Liver (tissue), 9 donors: ENCODE results near the gene GRIK2. TPM values are rescaled to one million over a fixed set of nuclear protein-coding genes. Genes with fewer than 3 reads are reported as not detected.

Experiments
- DNase-seq: peaks from one replicate; pipeline ENCODE4 v3.0.0-alpha.2; 2017; ENCODE audit warnings: low spot score
- H3K27ac ChIP-seq, 2 donors: one replicate each; pipeline ENCODE4 v1.7.0; 2013; ENCODE audit warnings: inconsistent platforms in 2 of 2, low read length in 2 of 2, control low read depth in 1 of 2, low read depth in 1 of 2, mild to moderate bottlenecking in 1 of 2
- H3K27me3 ChIP-seq, 4 donors: one replicate each; pipeline versions ENCODE4 v1.6.1 to v1.7.0; 2013; ENCODE audit warnings: low read length in 3 of 4, inconsistent platforms in 1 of 4, mild to moderate bottlenecking in 1 of 4, moderate library complexity in 1 of 4; ENCODE audit not compliant: control insufficient read depth in 4 of 4, insufficient read depth in 4 of 4
- H3K36me3 ChIP-seq, 4 donors: one replicate each; pipeline versions ENCODE4 v1.6.1 to v1.7.0; 2013; ENCODE audit warnings: low read length in 3 of 4, mild to moderate bottlenecking in 3 of 4, low read depth in 1 of 4, moderate library complexity in 1 of 4; ENCODE audit not compliant: control insufficient read depth in 4 of 4, insufficient read depth in 3 of 4
- H3K4me1 ChIP-seq, 4 donors: one replicate each; pipeline versions ENCODE4 v1.6.1 to v1.7.0; 2013; ENCODE audit warnings: low read length in 3 of 4, mild to moderate bottlenecking in 3 of 4, moderate library complexity in 1 of 4; ENCODE audit not compliant: control insufficient read depth in 4 of 4, insufficient read depth in 4 of 4
- H3K4me3 ChIP-seq, 3 donors: one replicate each; pipeline versions ENCODE4 v1.6.1 to v1.7.0; 2013; ENCODE audit warnings: low read length in 3 of 3, control low read depth in 1 of 3, low read depth in 1 of 3, mild to moderate bottlenecking in 1 of 3
- H3K9ac ChIP-seq, 2 donors: one replicate each; pipeline ENCODE4 v1.7.0; 2013; ENCODE audit warnings: low read length in 2 of 2, mild to moderate bottlenecking in 2 of 2, moderate library complexity in 2 of 2, control low read depth in 1 of 2, low read depth in 1 of 2
- H3K9me3 ChIP-seq, 4 donors: one replicate each; pipeline versions ENCODE4 v1.6.1 to v1.7.0; 2013; ENCODE audit warnings: low read length in 3 of 4; ENCODE audit not compliant: control insufficient read depth in 4 of 4
- EGR1 ChIP-seq, 2 donors: IDR thresholded peaks; 2 replicates each; pipeline ENCODE4 v1.6.1; 2016 to 2018; ENCODE audit warnings: antibody characterized with exemption in 2 of 2, low read depth in 2 of 2
- FOXA1 ChIP-seq: IDR thresholded peaks from 2 replicates; pipeline ENCODE4 v1.6.1; 2016; ENCODE audit warnings: antibody characterized with exemption
- FOXA2 ChIP-seq: IDR thresholded peaks from 2 replicates; pipeline ENCODE4 v1.6.1; 2016; ENCODE audit warnings: antibody characterized with exemption
- GABPA ChIP-seq, 2 donors: IDR thresholded peaks in 1 of 2; conservative IDR thresholded peaks in 1 of 2; 2 replicates each; pipeline ENCODE4 v1.6.1; 2016; ENCODE audit warnings: antibody characterized with exemption in 2 of 2, mild to moderate bottlenecking in 1 of 2, moderate library complexity in 1 of 2
- HNF4A ChIP-seq, 2 donors: conservative IDR thresholded peaks; 2 replicates each; pipeline ENCODE4 v1.6.1; 2016; ENCODE audit warnings: antibody characterized with exemption in 2 of 2, mild to moderate bottlenecking in 2 of 2
- MAX ChIP-seq: IDR thresholded peaks from 2 replicates; pipeline ENCODE4 v1.6.1; 2016; ENCODE audit warnings: antibody characterized with exemption
- NR2F2 ChIP-seq: IDR thresholded peaks from 2 replicates; pipeline ENCODE4 v1.6.1; 2016; ENCODE audit warnings: antibody characterized with exemption
- RAD21 ChIP-seq, 2 donors: IDR thresholded peaks; 2 replicates each; pipeline ENCODE4 v1.6.1; 2016; ENCODE audit warnings: antibody characterized with exemption in 2 of 2, mild to moderate bottlenecking in 2 of 2
- RXRA ChIP-seq, 2 donors: IDR thresholded peaks; 2 replicates each; pipeline ENCODE4 v1.6.1; 2017 to 2018; ENCODE audit warnings: antibody characterized with exemption in 2 of 2, mild to moderate bottlenecking in 1 of 2
- SP1 ChIP-seq: IDR thresholded peaks from 2 replicates; pipeline ENCODE4 v1.6.1; 2018; ENCODE audit warnings: antibody characterized with exemption, mild to moderate bottlenecking
- TAF1 ChIP-seq: conservative IDR thresholded peaks from 2 replicates; pipeline ENCODE4 v1.6.1; 2016; ENCODE audit warnings: antibody characterized with exemption, mild to moderate bottlenecking
- YY1 ChIP-seq: IDR thresholded peaks from 2 replicates; pipeline ENCODE4 v1.6.1; 2016; ENCODE audit warnings: antibody characterized with exemption, mild to moderate bottlenecking
- WGBS: extraction: QIAGEN DNeasy Blood & Tissue Kit; methylation state at CpG from one replicate; pipeline ENCODE4 v1.1.7; 2013; 5-methylcytosine and 5-hydroxymethylcytosine counted together
- polyA plus RNA-seq, 2 donors: library from polyadenylated mRNA; stranded (reverse) in 1 of 2; unstranded in 1 of 2; fragments of 200-250 nt in 1 of 2; fragments of >200 nt in 1 of 2; fragmentation: Nextera tagmentation in 1 of 2; extraction: Ambion mirVana in 1 of 2; gene quantifications; one replicate each; pipeline versions ENCODE4 v1.2.1 to v1.2.3, GENCODE V29; 2013 to 2015
- total RNA-seq, 2 donors: library from RNA; depleted of rRNA; stranded (reverse); fragments of >200 nt; gene quantifications; one replicate each; pipeline ENCODE4 v1.2.3, GENCODE V29; 2014
- TF ChIP-seq, protein P1 (sequence below): IDR thresholded peaks from 2 replicates; pipeline ENCODE4 v1.6.1; 2016; ENCODE audit warnings: antibody characterized with exemption
- TF ChIP-seq, protein P2 (sequence below): fragments of 150-350 bp; IDR thresholded peaks from 2 replicates; pipeline ENCODE4 v1.5.1; 2017; ENCODE audit warnings: improper control_type of control experiment, low read depth, low read length; ENCODE audit not compliant: missing input control
- TF ChIP-seq, protein P3 (sequence below): IDR thresholded peaks from 2 replicates; pipeline ENCODE4 v1.6.1; 2016; ENCODE audit warnings: antibody characterized with exemption, mild to moderate bottlenecking
- donor health status: healthy.
- donor health status: healthy.
- donor health status: healthy.
- donor health status: healthy.
- donor health status: healthy.

Gene GRIK2
- total and polyA plus RNA-seq, 4 donors: 0.02 to 0.17 (median 0.05) TPM

GRCh38 chr6:101484781-101485180 lies 91.3 kb downstream of the GRIK2 start:
- 79% methylated on average over 3 of the region's 3 CpGs for WGBS
- DNase-seq: no peak
- H3K27me3 ChIP-seq: no peaks in the 10 kb centered on the region
- H3K36me3 ChIP-seq: no peaks in the 10 kb centered on the region
- H3K27ac ChIP-seq: no peak overlapping the region
- H3K4me3 ChIP-seq: no peak overlapping the region
- no peaks in the 10 kb centered on the region for H3K9me3 ChIP-seq
- H3K9ac ChIP-seq: no peak overlapping the region
- no peaks in the 10 kb centered on the region for H3K4me1 ChIP-seq
- TF ChIP-seq GABPA (IDR thresholded peaks at IDR 0.05 in 1 of 2, conservative IDR thresholded peaks at IDR 0.05 in 1 of 2) (no peak), TAF1 (no peak), NR2F2 (no peak), RAD21 (IDR thresholded peaks at IDR 0.05) (no peak), YY1 (no peak)
- TF ChIP-seq, protein P1, sequence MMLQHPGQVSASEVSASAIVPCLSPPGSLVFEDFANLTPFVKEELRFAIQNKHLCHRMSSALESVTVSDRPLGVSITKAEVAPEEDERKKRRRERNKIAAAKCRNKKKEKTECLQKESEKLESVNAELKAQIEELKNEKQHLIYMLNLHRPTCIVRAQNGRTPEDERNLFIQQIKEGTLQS: no peak

DNA sequence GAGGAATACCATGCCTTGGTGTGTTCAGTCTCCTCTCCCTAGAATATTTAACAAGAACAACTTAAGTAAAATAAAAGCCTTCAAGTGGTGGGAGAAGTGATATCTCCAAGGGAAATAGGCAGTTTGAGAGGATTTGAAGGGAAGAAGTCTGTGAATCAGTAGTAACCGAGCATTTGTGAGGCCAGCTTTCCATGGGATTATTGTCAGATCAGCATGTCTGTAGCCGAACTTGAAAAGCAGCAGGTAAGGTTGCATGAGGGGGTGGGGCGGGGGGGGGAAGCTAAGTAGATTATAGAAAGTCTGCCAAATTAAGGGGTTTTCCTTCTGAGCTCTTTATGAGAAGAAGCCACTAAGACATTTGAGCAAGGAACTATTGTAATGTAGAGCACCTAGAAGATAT lies 92.6 kb downstream of the GRIK2 start:
- TF ChIP-seq MAX: no peak
- TF ChIP-seq, protein P2, sequence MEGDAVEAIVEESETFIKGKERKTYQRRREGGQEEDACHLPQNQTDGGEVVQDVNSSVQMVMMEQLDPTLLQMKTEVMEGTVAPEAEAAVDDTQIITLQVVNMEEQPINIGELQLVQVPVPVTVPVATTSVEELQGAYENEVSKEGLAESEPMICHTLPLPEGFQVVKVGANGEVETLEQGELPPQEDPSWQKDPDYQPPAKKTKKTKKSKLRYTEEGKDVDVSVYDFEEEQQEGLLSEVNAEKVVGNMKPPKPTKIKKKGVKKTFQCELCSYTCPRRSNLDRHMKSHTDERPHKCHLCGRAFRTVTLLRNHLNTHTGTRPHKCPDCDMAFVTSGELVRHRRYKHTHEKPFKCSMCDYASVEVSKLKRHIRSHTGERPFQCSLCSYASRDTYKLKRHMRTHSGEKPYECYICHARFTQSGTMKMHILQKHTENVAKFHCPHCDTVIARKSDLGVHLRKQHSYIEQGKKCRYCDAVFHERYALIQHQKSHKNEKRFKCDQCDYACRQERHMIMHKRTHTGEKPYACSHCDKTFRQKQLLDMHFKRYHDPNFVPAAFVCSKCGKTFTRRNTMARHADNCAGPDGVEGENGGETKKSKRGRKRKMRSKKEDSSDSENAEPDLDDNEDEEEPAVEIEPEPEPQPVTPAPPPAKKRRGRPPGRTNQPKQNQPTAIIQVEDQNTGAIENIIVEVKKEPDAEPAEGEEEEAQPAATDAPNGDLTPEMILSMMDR: no peak
- no peak for TF ChIP-seq SP1
- no peak for TF ChIP-seq FOXA1
- TF ChIP-seq RAD21 (IDR thresholded peaks at IDR 0.05): no peak
- TF ChIP-seq HNF4A (conservative IDR thresholded peaks at IDR 0.05): no peak
- TF ChIP-seq RXRA (IDR thresholded peaks at IDR 0.05): no peak
- TF ChIP-seq, protein P3, sequence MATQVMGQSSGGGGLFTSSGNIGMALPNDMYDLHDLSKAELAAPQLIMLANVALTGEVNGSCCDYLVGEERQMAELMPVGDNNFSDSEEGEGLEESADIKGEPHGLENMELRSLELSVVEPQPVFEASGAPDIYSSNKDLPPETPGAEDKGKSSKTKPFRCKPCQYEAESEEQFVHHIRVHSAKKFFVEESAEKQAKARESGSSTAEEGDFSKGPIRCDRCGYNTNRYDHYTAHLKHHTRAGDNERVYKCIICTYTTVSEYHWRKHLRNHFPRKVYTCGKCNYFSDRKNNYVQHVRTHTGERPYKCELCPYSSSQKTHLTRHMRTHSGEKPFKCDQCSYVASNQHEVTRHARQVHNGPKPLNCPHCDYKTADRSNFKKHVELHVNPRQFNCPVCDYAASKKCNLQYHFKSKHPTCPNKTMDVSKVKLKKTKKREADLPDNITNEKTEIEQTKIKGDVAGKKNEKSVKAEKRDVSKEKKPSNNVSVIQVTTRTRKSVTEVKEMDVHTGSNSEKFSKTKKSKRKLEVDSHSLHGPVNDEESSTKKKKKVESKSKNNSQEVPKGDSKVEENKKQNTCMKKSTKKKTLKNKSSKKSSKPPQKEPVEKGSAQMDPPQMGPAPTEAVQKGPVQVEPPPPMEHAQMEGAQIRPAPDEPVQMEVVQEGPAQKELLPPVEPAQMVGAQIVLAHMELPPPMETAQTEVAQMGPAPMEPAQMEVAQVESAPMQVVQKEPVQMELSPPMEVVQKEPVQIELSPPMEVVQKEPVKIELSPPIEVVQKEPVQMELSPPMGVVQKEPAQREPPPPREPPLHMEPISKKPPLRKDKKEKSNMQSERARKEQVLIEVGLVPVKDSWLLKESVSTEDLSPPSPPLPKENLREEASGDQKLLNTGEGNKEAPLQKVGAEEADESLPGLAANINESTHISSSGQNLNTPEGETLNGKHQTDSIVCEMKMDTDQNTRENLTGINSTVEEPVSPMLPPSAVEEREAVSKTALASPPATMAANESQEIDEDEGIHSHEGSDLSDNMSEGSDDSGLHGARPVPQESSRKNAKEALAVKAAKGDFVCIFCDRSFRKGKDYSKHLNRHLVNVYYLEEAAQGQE: no peak
- no peak for TF ChIP-seq TAF1
- TF ChIP-seq FOXA2: no peak
- no peak for TF ChIP-seq EGR1 (IDR thresholded peaks at IDR 0.05; ENCODE audit: low read depth in 2 of 2)
- TF ChIP-seq NR2F2: no peak
- no peaks in the 10 kb centered on the region for H3K27me3 ChIP-seq
- DNase-seq: no peak
- no peaks in the 10 kb centered on the region for H3K4me1 ChIP-seq
- H3K36me3 ChIP-seq: no peaks in the 10 kb centered on the region
- H3K4me3 ChIP-seq: no peak overlapping the region
- H3K9ac ChIP-seq: no peak overlapping the region
- no peak overlapping the region for H3K27ac ChIP-seq
- H3K9me3 ChIP-seq: no peaks in the 10 kb centered on the region
- WGBS: 33% methylated on average over 3 of the region's 3 CpGs
